ENCODE results near the gene DDIT4. TPM values are rescaled to one million over a fixed set of nuclear protein-coding genes. Genes with fewer than 3 reads are reported as not detected.

DDIT4 gene
- polyA plus RNA-seq, 1 experiment, result 174 TPM

DNA sequence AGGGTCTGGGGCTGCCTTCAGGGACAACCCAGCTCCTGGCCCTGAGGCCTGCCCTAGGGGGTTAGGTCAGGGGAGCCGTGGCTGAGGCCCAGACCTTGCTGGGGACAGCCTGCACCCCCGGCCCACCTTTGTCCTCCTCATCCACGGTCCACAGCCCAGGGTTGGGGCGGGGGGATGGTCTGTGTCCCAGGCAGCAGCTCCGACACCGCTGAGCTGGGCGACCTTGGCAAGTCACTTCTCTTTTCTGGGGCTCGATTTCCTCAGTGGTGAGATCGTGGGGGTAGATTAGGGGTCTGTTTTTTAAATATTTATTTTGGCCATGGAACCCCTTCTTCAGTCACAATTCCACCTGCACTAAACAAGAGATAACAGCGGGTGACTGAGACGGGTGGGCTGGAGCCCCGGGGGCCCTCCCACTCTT lies 50.1 kb downstream of the DDIT4 start:
- TF ChIP-seq, protein P1, sequence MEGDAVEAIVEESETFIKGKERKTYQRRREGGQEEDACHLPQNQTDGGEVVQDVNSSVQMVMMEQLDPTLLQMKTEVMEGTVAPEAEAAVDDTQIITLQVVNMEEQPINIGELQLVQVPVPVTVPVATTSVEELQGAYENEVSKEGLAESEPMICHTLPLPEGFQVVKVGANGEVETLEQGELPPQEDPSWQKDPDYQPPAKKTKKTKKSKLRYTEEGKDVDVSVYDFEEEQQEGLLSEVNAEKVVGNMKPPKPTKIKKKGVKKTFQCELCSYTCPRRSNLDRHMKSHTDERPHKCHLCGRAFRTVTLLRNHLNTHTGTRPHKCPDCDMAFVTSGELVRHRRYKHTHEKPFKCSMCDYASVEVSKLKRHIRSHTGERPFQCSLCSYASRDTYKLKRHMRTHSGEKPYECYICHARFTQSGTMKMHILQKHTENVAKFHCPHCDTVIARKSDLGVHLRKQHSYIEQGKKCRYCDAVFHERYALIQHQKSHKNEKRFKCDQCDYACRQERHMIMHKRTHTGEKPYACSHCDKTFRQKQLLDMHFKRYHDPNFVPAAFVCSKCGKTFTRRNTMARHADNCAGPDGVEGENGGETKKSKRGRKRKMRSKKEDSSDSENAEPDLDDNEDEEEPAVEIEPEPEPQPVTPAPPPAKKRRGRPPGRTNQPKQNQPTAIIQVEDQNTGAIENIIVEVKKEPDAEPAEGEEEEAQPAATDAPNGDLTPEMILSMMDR (IDR thresholded peaks at IDR 0.05; ENCODE audit: insufficient read depth, low read depth, low read length), result no peak
- DNase-seq (ENCODE audit: low read depth), result no peak
- H3K36me3 ChIP-seq (ENCODE audit: control insufficient read depth, insufficient read depth, low read length), result no peaks in the 10 kb centered on the region
- no peaks in the 10 kb centered on the region for H3K27me3 ChIP-seq (ENCODE audit: control insufficient read depth, insufficient read depth, low read length)
- no peak overlapping the region for H3K4me3 ChIP-seq (ENCODE audit: low read depth, low read length)
- ChIA-PET POLR2A (no interaction called here), CTCF (interaction anchor here (1.1 kb wide), 2 partner anchors 69 to 275 kb away, joined by 3 to 4 read pairs; no protein-coding TSS in a partner anchor)

Other genes starting within 250 kb of the DDIT4 start
- 0.04 and 0.06 TPM in 2 replicates for gene SPOCK2, start 185.4 kb upstream of the DDIT4 start, polyA plus RNA-seq (2011; rRNA removed)
- 49.8 and 58.0 TPM in 2 replicates for gene ANAPC16, start 57.9 kb upstream of the DDIT4 start, polyA plus RNA-seq (2011; rRNA removed)
- 18.5 and 36.3 TPM in 2 replicates for gene ASCC1, start 57.6 kb upstream of the DDIT4 start, polyA plus RNA-seq (2011; rRNA removed)
- gene DNAJB12, start 81.0 kb downstream of the DDIT4 start, polyA plus RNA-seq (2011; rRNA removed), result 26.4 and 38.8 TPM in 2 replicates

Data from BJ (cell line).